Parathyroid adenoma (tissue), 2 donors: ENCODE data around the gene SPAG9.
A peak's percentile ranks its signal among the peaks of the same experiment; 100 is the strongest.

ENCODE experiments used
- H2AFZ ChIP-seq: fragments of 300-600 bp; sonication (generic); one replicate; pipeline ENCODE4 v1.7.0; 2017; ENCODE audit warnings: antibody characterized with exemption, mild to moderate bottlenecking
- H3K27ac ChIP-seq: fragments of 300-600 bp; sonication (generic); one replicate; pipeline ENCODE4 v1.7.0; 2017
- H3K27me3 ChIP-seq: fragments of 300-600 bp; sonication (generic); one replicate; pipeline ENCODE4 v1.7.0; 2017; ENCODE audit warnings: low read length; ENCODE audit not compliant: control insufficient read depth, insufficient read depth
- H3K36me3 ChIP-seq: fragments of 300-600 bp; sonication (generic); one replicate; pipeline ENCODE4 v1.7.0; 2017; ENCODE audit warnings: low read length; ENCODE audit not compliant: control insufficient read depth, insufficient read depth
- H3K4me1 ChIP-seq: fragments of 300-600 bp; sonication (generic); one replicate; pipeline ENCODE4 v1.7.0; 2017; ENCODE audit warnings: control low read depth
- H3K4me2 ChIP-seq: fragments of 300-600 bp; sonication (generic); one replicate; pipeline ENCODE4 v1.7.0; 2017; ENCODE audit warnings: low read length
- H3K4me3 ChIP-seq: fragments of 300-600 bp; sonication (generic); one replicate; pipeline ENCODE4 v1.7.0; 2017; ENCODE audit warnings: low read depth, low read length
- H3K79me2 ChIP-seq: fragments of 300-600 bp; sonication (generic); one replicate; pipeline ENCODE4 v1.7.0; 2017; ENCODE audit warnings: control low read depth
- H3K9ac ChIP-seq: fragments of 300-600 bp; sonication (generic); one replicate; pipeline ENCODE4 v1.7.0; 2017; ENCODE audit warnings: mild to moderate bottlenecking
- H3K9me3 ChIP-seq: fragments of 300-600 bp; sonication (generic); one replicate; pipeline ENCODE4 v1.7.0; 2017; ENCODE audit warnings: low read length; ENCODE audit not compliant: control insufficient read depth
- TF ChIP-seq, protein P1 (sequence below): fragments of 300-600 bp; sonication (generic); IDR thresholded peaks from one replicate; pipeline ENCODE4 v1.7.0; 2017; ENCODE audit warnings: antibody characterized with exemption, mild to moderate bottlenecking
- donor health status: primary hyperparathyroidism.

The SPAG9 gene

GRCh38 chr17:51166198-51166986 is 45.7 kb upstream of the SPAG9 start, which contains the start of gene NME2:
Gene NME2 (plus strand): TSS chr17:51166411. CDS start chr17:51166831, 420 bp downstream.
- H3K36me3 ChIP-seq: no peaks in the 10 kb centered on the region
- TF ChIP-seq, protein P1, sequence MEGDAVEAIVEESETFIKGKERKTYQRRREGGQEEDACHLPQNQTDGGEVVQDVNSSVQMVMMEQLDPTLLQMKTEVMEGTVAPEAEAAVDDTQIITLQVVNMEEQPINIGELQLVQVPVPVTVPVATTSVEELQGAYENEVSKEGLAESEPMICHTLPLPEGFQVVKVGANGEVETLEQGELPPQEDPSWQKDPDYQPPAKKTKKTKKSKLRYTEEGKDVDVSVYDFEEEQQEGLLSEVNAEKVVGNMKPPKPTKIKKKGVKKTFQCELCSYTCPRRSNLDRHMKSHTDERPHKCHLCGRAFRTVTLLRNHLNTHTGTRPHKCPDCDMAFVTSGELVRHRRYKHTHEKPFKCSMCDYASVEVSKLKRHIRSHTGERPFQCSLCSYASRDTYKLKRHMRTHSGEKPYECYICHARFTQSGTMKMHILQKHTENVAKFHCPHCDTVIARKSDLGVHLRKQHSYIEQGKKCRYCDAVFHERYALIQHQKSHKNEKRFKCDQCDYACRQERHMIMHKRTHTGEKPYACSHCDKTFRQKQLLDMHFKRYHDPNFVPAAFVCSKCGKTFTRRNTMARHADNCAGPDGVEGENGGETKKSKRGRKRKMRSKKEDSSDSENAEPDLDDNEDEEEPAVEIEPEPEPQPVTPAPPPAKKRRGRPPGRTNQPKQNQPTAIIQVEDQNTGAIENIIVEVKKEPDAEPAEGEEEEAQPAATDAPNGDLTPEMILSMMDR: no peak
- peak within 1 kb of the TSS; percentile 100 for H2AFZ ChIP-seq
- H3K4me2 ChIP-seq: peak within 1 kb of the TSS; percentile 99
- peak within 1 kb of the TSS; percentile 80 for H3K4me3 ChIP-seq
- H3K9me3 ChIP-seq: no peaks in the 10 kb centered on the region
- no peaks in the 10 kb centered on the region for H3K4me1 ChIP-seq
- H3K27me3 ChIP-seq: no peaks in the 10 kb centered on the region
- H3K27ac ChIP-seq: peak within 1 kb of the TSS; percentile 84
- H3K79me2 ChIP-seq: no peaks in the 10 kb centered on the region
- H3K9ac ChIP-seq: peak within 1 kb of the TSS; percentile 43

GRCh38 chr17:51165680-51166197 is 45.1 kb upstream of the SPAG9 start:
- Histone ChIP-seq H3K79me2 (no peaks in the 10 kb centered on the region), H2AFZ (peak overlapping the region; percentile 100), H3K4me2 (peak overlapping the region; percentile 99), H3K9me3 (no peaks in the 10 kb centered on the region), H3K4me3 (peak overlapping the region; percentile 80), H3K27me3 (no peaks in the 10 kb centered on the region), H3K9ac (peak overlapping the region; percentile 25), H3K4me1 (no peaks in the 10 kb centered on the region), H3K27ac (peak overlapping the region; percentile 84), H3K36me3 (no peaks in the 10 kb centered on the region)
- TF ChIP-seq, protein P1: no peak

GRCh38 chr17:51164911-51165679 is 44.4 kb upstream of the SPAG9 start:
- TF ChIP-seq, protein P1: no peak
- peak overlapping the region; percentile 25 for H3K9ac ChIP-seq
- no peaks in the 10 kb centered on the region for H3K79me2 ChIP-seq
- no peaks in the 10 kb centered on the region for H3K36me3 ChIP-seq
- peak overlapping the region; percentile 84 for H3K27ac ChIP-seq
- H3K27me3 ChIP-seq: no peaks in the 10 kb centered on the region
- H3K4me2 ChIP-seq: peak overlapping the region; percentile 99
- peak overlapping the region; percentile 100 for H2AFZ ChIP-seq
- no peaks in the 10 kb centered on the region for H3K4me1 ChIP-seq
- H3K9me3 ChIP-seq: no peaks in the 10 kb centered on the region
- H3K4me3 ChIP-seq: no peak overlapping the region

DNA sequence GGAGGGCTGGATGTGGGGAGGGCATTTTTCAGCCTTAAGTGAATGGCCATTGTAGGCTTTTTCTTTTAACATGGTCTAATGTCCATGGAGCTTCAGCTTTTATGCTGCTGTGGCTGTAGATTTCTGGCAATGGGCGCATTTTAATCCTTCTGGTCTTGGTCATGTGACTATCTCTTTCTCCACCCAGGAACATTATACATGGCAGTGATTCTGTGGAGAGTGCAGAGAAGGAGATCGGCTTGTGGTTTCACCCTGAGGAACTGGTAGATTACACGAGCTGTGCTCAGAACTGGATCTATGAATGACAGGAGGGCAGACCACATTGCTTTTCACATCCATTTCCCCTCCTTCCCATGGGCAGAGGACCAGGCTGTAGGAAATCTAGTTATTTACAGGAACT is 40.9 kb upstream of the SPAG9 start:
- no peak overlapping the region for H2AFZ ChIP-seq
- no peaks in the 10 kb centered on the region for H3K4me1 ChIP-seq
- no peak overlapping the region for H3K27ac ChIP-seq
- H3K4me3 ChIP-seq: no peak overlapping the region
- H3K36me3 ChIP-seq: no peaks in the 10 kb centered on the region
- TF ChIP-seq, protein P1: no peak
- H3K79me2 ChIP-seq: no peaks in the 10 kb centered on the region
- H3K9ac ChIP-seq: no peak overlapping the region
- H3K9me3 ChIP-seq: no peaks in the 10 kb centered on the region
- no peak overlapping the region for H3K4me2 ChIP-seq
- H3K27me3 ChIP-seq: no peaks in the 10 kb centered on the region
